Subcutaneous adipose tissue (tissue), 4 donors: Measurements from ENCODE around the gene CELA3B. TPM values are rescaled to one million over a fixed set of nuclear protein-coding genes. Genes with fewer than 3 reads are reported as not detected.

Experiments
- total RNA-seq, 4 donors: library from RNA; depleted of rRNA; stranded (reverse); fragments of >200 nt; gene quantifications; one replicate each; pipeline ENCODE4 v1.1.0, GENCODE V29; 2016
- TF ChIP-seq, protein P1 (sequence below): fragments of 450-650 bp; IDR thresholded peaks from one replicate; pipeline ENCODE4 v1.5.1; 2016; ENCODE audit warnings: low read depth, mild to moderate bottlenecking, control low read depth, antibody characterized with exemption, moderate library complexity

The CELA3B gene
- total RNA-seq, 4 donors from 2014 or later: not detected

DNA sequence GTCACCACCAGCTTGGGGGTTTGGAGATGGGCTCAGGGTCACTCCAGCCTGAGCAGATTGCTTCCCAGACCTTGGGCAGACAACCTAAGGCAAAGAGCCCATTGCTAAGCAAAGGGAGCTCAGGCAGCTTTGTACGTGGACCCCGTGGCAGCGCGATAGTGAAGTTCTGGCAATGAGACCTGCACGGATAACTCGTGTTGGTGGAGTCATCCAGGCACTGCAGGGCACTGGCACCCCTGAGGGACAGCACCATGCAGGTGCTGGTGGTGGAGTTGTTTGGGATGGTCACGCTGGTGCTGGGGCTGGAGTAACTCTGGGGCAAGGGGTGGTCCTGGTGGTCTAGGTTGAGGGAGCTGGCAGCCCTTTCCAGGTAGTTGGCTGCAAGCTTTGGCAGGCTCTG lies 26.1 kb upstream of the CELA3B start:
- TF ChIP-seq, protein P1, sequence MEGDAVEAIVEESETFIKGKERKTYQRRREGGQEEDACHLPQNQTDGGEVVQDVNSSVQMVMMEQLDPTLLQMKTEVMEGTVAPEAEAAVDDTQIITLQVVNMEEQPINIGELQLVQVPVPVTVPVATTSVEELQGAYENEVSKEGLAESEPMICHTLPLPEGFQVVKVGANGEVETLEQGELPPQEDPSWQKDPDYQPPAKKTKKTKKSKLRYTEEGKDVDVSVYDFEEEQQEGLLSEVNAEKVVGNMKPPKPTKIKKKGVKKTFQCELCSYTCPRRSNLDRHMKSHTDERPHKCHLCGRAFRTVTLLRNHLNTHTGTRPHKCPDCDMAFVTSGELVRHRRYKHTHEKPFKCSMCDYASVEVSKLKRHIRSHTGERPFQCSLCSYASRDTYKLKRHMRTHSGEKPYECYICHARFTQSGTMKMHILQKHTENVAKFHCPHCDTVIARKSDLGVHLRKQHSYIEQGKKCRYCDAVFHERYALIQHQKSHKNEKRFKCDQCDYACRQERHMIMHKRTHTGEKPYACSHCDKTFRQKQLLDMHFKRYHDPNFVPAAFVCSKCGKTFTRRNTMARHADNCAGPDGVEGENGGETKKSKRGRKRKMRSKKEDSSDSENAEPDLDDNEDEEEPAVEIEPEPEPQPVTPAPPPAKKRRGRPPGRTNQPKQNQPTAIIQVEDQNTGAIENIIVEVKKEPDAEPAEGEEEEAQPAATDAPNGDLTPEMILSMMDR: no peak

DNA sequence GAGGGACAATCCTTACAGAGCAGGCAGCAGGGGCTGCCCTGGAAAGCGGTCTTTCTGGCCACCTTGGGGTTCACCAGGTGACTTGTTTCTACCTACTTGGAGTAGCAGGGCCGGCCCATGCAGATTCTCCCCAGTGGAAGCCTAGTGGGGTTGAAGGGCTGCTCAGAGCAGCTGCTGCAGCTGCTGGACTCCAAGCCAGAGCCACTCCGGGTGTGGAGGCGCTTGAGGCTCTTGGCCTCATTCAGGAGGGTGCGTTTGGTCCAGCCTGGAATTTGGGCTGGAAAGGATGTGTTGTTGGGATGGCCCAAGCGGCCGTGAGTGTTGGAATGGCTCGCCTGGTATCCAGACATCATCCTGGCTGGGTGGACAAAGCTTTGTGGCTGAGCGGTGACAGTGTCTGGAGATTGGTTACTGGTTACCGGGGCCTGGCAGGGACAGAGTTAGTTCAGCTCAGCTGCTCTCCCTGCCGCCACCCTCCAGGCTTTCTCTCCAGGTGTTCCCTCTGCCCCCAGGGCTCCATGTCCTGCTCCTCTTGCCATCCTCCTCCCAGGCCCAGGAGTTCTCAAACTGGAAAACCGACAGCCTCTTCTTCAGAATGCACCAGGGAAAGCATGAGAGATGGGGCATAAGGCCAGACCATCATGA lies 25.5 kb upstream of the CELA3B start:
- TF ChIP-seq, protein P1: no peak

DNA sequence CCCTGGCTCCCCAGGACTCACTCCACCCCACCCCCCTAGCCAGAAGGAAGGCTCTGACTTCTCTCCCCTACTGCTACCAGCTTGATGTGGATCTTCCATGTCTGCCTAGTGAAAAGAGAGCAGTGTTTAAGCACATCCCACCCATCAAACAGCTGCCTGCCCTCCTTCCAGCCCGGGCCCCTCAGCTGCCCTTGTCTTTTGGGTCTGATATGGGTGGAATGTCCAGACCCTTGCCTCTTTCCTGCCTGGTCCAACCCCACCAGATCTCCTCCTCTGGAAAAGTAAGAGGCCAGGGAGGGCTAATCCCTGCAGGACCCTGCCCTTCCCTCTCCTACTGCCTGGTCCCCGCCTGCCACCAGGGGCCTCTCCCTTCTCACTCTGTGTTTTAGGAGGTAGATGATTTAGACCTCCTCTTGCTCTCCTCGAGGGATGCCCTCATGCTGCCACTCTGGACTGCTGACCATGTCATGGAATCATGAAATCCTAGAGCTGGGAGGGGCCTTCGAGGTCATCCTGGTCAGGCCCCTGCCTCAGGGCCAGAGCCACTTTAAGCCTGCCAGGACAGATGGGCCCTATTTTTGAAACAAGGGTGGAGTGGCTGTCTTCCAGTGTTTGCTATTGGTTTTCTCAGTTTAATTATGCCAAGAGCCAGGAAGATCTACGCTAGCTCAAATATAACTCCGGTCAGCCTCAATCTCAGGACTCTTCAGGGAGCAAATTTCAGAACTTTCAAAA lies 23.9 kb upstream of the CELA3B start:
- TF ChIP-seq, protein P1: no peak

DNA sequence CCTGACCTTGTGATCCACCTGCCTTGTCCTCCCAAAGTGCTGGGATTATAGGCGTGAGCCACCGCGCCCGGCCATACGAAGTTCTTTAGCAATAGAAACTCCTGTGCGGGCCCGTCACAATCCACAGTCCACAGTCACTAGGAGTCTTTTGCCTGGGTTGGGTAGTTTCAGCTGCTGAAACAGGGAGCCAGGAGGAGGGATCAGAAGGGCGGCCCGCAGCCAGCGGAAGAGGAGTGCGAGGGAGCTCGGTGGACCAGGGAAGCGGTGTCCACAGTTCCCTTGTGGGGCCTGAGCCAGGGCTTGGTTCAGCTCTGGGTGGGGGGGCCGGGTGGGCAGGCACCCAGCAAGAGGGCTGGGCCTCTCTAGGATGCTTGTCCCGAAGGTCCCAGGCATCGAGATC lies 21.8 kb upstream of the CELA3B start:
- TF ChIP-seq, protein P1: no peak

DNA sequence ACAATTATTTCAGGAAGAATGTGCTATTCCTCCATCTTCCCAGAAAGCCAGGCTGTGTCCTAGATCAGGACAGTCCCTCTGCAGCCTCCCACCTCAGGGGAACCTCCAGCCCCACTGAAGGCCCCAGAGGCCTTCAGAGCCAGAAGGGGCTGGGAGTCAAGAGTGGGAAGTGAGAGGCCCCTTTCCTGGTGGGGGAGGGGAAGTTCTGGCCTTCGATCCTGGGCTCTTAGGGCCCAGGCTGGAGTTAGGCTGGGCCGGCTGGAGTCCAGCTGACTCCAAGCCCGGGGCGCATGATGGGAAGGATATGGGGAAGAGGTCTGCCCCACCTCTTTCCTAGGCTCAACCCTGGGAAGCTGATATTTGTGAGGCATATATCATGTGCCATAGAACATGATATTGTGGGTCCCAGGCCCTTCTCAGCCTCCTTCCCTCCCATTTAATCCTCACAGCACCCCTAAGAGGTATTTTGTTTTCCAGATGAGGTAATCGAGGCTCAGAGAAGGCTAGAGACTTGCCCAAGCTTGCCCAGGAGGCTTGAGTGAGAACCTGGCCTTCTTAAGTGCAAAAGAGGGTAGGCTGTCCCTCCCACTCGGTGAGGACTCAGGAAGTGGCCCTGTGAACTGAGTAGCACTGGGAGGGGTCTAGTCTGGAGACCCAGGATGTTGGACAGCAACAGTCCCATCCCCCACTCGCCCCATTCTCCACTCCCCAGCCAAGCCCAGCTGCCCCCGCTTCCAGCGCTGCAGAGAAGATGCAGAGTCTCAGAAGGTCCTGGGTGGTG lies 21.1 kb upstream of the CELA3B start:
- TF ChIP-seq, protein P1: no peak

DNA sequence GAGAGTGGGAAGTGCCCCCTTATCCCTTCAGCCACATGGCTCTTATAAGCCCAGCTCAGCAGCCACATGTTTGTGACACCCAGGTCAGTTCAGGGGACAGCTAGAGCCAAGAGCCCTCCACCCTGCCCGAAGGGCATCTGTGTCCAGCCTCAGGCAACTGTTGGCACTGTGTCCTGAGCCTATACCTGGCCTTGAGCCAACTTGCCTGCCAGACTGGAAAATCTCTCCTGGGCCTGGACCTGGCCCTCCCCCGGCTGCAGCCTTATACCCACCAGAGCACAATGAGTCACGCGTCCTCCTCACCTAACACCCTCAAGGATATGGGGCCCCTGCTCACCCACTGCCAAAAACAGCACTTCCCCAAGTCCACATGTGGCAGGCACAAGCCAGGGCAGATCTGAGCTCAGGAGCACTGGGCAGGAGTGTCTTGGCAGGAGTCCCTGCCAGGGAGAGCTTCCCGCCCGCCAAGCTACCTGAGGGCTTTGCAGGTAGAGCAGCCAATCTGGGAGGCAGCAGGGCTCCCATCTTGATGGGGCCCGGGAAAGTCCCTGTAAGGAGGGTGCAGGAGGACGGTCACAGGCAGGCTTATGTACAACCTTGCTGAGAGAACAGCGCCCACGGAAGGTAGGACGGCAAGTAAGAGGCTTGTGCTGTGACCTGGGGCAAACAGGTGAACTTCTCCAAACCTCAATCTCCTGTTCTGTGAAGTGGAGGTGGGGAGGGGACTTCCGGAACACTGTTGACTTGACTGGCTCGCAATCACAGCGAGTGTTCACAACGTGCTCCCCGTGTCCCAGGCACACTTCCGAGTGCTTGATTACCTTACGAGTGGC lies 19.9 kb upstream of the CELA3B start:
- TF ChIP-seq, protein P1: no peak
